Adipocyte (in vitro differentiated cells): ENCODE results near the gene ARL15.
"Not testable (repeated sequence)": the region's sequence is repeated elsewhere in the genome, so short reads cannot be mapped to it uniquely, and the experiment has no call there.

Source experiments
- DNase-seq: peaks from one replicate; pipeline ENCODE4 v3.0.0-alpha.2; 2015; ENCODE audit warnings: low read depth
- H3K27me3 ChIP-seq: replicated peaks from 2 replicates; pipeline ENCODE4 v1.7.0; 2013; ENCODE audit warnings: mild to moderate bottlenecking, low read length, moderate library complexity; ENCODE audit not compliant: control insufficient read depth, insufficient read depth
- H3K36me3 ChIP-seq: 2 replicates; pipeline ENCODE4 v1.7.0; 2013; ENCODE audit warnings: low read length, mild to moderate bottlenecking, moderate library complexity; ENCODE audit not compliant: control insufficient read depth, insufficient read depth, severe bottlenecking
- H3K4me1 ChIP-seq: 2 replicates; pipeline ENCODE4 v1.7.0; 2013; ENCODE audit warnings: mild to moderate bottlenecking, low read length, moderate library complexity; ENCODE audit not compliant: control insufficient read depth, insufficient read depth
- H3K4me3 ChIP-seq: 2 replicates; pipeline ENCODE4 v1.7.0; 2013; ENCODE audit warnings: mild to moderate bottlenecking, low read length, moderate library complexity
- H3K9ac ChIP-seq: 2 replicates; pipeline ENCODE4 v1.7.0; 2013; ENCODE audit warnings: mild to moderate bottlenecking, low read length, moderate library complexity
- H3K9me3 ChIP-seq: 2 replicates; pipeline ENCODE4 v1.7.0; 2013; ENCODE audit warnings: mild to moderate bottlenecking, low read length, moderate library complexity; ENCODE audit not compliant: control insufficient read depth

The ARL15 gene

GRCh38 chr5:54084696-54085095, 225.7 kb downstream of the ARL15 start:
- Histone ChIP-seq H3K27me3 (no peaks in the 10 kb centered on the region), H3K9ac (no peak overlapping the region), H3K36me3 (no peaks in the 10 kb centered on the region), H3K9me3 (no peaks in the 10 kb centered on the region), H3K4me1 (peaks cover 7% of the 10 kb centered on the region), H3K4me3 (no peak overlapping the region)
- no peak for DNase-seq

- Histone ChIP-seq H3K4me1 (peaks cover 7% of the 10 kb centered on the region), H3K36me3 (no peaks in the 10 kb centered on the region), H3K9me3 (no peaks in the 10 kb centered on the region), H3K9ac (no peak overlapping the region), H3K27me3 (no peaks in the 10 kb centered on the region), H3K4me3 (no peak overlapping the region)
- no peak for DNase-seq
These were observed 226.5 kb downstream of the ARL15 start for GRCh38 chr5:54083851-54084250.

DNA sequence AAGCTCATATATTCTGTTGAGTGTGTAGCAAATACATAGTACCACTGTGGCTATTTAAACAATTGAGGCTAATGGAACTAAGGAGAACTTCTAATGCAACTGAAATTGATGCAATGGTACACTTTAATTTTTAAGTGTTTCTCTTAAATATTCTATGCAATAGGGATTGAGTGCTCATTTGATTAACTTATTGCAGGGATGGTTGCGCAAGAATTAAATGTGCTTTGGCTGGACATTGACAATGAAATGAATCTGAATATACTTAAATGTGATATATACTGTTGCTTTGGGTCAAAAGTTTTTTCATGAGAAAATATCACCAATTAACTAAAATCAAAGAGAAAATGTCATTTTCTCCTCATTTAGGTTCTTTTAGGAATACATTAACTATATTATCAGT, 227.1 kb downstream of the ARL15 start:
- DNase-seq, result no peak
- Histone ChIP-seq H3K4me3 (no peak overlapping the region), H3K36me3 (no peaks in the 10 kb centered on the region), H3K9ac (no peak overlapping the region), H3K4me1 (peaks cover 5% of the 10 kb centered on the region), H3K27me3 (no peaks in the 10 kb centered on the region), H3K9me3 (no peaks in the 10 kb centered on the region)

DNA sequence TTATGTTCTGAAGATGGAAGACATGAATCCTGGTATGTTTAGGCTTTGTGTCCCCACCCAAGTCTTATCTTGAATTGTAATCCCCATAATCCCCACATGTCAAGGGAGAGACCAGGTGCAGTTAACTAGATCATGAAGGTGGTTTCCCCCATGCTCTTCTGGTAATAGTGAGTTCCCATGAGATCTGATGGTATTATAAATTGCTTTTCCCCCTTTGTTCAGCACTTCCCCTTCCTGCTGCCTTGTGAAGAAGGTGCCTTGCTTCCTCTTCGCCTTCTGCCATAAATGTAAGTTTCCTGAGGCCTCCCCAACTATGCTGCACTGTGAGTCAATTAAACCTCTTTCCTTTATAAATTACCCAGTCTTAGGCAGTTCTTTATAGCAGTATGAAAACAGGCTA, 229.0 kb downstream of the ARL15 start:
- H3K27me3 ChIP-seq, result no peaks in the 10 kb centered on the region

DNA sequence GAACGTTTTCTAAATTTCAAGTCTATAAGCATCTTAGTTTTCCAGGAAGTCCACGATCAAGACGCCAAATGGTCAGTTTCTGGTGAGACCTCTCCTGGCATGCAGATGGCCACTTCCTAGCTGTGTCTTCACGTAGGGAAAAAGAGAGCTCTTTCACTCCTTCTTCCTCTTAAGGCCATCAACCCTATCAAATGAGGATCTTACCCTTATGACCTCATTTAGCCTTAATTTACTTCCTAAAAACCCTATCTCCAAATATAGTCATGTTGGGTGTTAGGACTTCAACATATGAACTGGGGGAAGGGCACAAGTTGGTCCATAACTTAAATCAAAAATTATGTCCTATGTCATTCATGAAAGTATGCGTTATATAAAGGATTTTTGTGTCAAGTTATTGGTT, 229.5 kb downstream of the ARL15 start:
- H3K9ac ChIP-seq, result no peak overlapping the region
- H3K9me3 ChIP-seq, result no peaks in the 10 kb centered on the region
- H3K4me3 ChIP-seq, result no peak overlapping the region
- no peaks in the 10 kb centered on the region for H3K27me3 ChIP-seq
- no peaks in the 10 kb centered on the region for H3K4me1 ChIP-seq
- H3K36me3 ChIP-seq, result no peaks in the 10 kb centered on the region
- no peak for DNase-seq

More for the DNA sequence above, 229.0 kb downstream of the ARL15 start:
- no peak overlapping the region for H3K4me3 ChIP-seq
- no peaks in the 10 kb centered on the region for H3K36me3 ChIP-seq
- no peaks in the 10 kb centered on the region for H3K9me3 ChIP-seq
- DNase-seq, result no peak
- no peaks in the 10 kb centered on the region for H3K4me1 ChIP-seq
- H3K9ac ChIP-seq, result no peak overlapping the region

DNA sequence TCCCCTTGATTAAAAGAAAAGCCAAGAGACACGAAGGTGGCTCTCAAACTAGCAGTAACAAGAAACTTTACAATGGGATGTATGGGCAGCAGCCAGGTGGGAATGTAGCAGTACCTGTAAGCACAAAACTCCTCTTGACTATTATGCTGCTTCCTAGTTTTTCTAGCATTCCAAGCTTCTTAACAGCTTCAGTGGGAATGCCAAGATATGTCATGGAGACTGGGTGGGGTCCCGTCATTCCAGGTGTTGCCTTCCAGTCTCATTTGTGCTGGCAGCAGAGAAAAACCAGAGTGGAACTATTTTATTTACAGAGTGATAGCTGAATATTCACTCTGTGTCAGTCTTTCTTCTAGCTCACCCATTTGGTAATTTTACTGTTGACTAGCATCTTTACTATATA, 236.6 kb downstream of the ARL15 start:
- Histone ChIP-seq H3K4me1 (no peaks in the 10 kb centered on the region), H3K4me3 (no peak overlapping the region), H3K9me3 (no peaks in the 10 kb centered on the region), H3K27me3 (no peaks in the 10 kb centered on the region), H3K9ac (no peak overlapping the region), H3K36me3 (no peaks in the 10 kb centered on the region)
- no peak for DNase-seq

DNA sequence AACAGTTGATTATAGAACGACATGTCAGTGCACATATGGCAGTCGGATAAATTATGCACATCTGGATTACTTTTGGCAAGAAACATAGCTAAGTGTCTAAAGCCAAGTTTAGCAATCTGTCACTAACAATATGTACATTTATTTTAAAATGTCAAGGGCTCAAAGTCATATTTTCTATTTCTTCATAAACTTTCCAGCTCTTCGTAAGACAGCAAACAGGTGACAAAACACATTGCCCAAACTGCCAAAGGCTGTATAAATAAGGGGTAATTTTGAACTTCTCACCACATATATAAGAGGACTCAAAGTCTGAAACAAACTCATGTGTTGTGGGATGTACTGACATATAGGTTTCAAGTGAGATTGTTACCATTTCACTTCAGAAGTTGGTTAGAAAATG, 237.2 kb downstream of the ARL15 start:
- peak; percentile 32 for DNase-seq
- H3K36me3 ChIP-seq, result no peaks in the 10 kb centered on the region
- H3K4me3 ChIP-seq, result no peak overlapping the region
- H3K9ac ChIP-seq, result no peak overlapping the region
- H3K4me1 ChIP-seq, result no peaks in the 10 kb centered on the region
- H3K9me3 ChIP-seq, result no peaks in the 10 kb centered on the region
- H3K27me3 ChIP-seq, result no peaks in the 10 kb centered on the region

DNA sequence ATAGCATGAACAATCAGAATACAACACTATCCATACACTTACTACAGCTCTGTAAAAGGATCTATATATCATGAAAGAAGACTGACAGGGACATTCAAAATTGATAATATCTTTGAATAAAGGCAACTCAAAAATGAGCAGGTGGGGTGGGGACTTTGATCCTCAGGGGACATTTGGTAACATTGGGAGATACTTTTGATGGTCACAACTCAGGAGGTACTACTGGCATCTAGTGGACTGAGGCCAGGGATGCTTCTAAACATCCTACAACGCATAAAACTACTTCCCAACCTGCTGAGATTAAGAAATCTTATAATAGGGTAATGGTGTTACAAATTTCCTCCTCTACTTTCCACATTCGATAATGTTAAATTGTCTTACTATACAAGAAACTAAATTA, 243.9 kb downstream of the ARL15 start:
- H3K27me3 ChIP-seq, result no peaks in the 10 kb centered on the region
- no peak for DNase-seq
- no peaks in the 10 kb centered on the region for H3K36me3 ChIP-seq
- no peaks in the 10 kb centered on the region for H3K9me3 ChIP-seq
- peaks cover 13% of the 10 kb centered on the region for H3K4me1 ChIP-seq
- H3K4me3 ChIP-seq, result no peak overlapping the region
- H3K9ac ChIP-seq, result no peak overlapping the region

DNA sequence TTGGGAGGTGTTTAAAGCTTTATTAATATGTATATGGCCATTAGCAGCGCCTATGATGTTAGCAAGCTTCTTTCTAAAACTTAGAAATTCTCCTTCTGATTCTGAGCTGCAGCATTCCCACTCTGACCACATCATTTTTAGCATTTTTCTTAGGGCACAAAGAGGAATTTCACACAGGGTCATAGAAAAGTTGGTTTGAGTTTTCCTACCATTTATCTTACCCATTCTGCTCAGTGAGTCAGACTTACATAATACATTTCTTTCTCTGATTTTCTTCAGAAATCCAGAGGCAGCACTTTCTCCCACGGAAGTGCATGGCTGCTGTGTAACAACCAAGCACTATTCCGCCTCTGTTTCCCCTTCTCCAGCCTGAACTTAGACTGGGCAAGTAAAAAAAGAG, 246.6 kb downstream of the ARL15 start:
- peaks cover 13% of the 10 kb centered on the region for H3K4me1 ChIP-seq
- no peak overlapping the region for H3K4me3 ChIP-seq
- DNase-seq, result peak; percentile 77
- peak overlapping the region; percentile 35 for H3K9ac ChIP-seq
- H3K36me3 ChIP-seq, result no peaks in the 10 kb centered on the region
- no peaks in the 10 kb centered on the region for H3K27me3 ChIP-seq
- H3K9me3 ChIP-seq, result no peaks in the 10 kb centered on the region

DNA sequence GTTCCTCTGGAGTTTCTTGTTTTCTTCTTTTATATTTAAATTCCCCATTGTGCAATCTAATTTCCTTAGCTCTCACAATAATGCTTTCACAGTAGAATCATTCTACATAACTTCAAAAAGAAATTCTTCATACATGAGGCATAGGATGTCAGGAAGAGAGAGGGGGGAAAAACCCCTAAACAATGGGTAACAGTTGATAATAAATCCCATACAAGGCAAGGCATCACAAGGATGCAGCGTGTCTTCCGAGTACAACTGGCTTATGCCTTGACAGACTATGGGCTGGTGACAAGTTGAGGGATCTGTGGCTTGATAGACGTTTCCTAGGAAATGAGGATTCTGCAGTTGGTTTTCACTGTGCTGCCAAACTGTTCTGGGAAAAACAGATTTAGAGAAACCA, 247.4 kb downstream of the ARL15 start:
- DNase-seq, result peak; percentile 79
- Histone ChIP-seq H3K9ac (peak overlapping the region; percentile 2), H3K4me3 (no peak overlapping the region), H3K9me3 (no peaks in the 10 kb centered on the region), H3K27me3 (no peaks in the 10 kb centered on the region), H3K36me3 (no peaks in the 10 kb centered on the region), H3K4me1 (peaks cover 13% of the 10 kb centered on the region)

GRCh38 chr5:54060919-54061318, 249.5 kb downstream of the ARL15 start:
- H3K9me3 ChIP-seq, H3K27me3 ChIP-seq, DNase-seq, H3K9ac ChIP-seq, H3K4me3 ChIP-seq, H3K36me3 ChIP-seq: not testable (repeated sequence)
- H3K4me1 ChIP-seq, result peaks cover 13% of the 10 kb centered on the region

DNA sequence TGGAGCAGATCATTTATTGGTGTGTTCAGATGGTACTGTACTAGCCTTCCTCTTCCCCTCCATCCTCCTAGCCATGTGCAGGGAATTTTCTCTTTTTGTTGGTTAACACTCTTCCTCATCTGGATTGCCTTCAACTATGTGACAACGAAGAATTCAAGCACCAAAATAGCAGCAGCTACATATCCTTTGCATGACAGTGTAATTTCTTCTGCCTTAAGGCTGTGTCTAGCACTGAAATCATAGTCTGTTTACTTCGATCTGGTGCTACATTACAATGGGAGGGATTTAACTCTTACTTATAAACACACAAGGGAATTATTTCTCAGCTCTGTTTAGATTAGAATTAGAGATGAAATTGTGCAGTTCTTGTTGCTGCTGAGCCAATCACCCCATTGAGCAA, 260.4 kb downstream of the ARL15 start:
- H3K4me3 ChIP-seq, result no peak overlapping the region
- no peaks in the 10 kb centered on the region for H3K36me3 ChIP-seq
- H3K9me3 ChIP-seq, result no peaks in the 10 kb centered on the region
- peak overlapping the region; percentile 40 for H3K9ac ChIP-seq
- no peaks in the 10 kb centered on the region for H3K27me3 ChIP-seq
- peaks cover 14% of the 10 kb centered on the region for H3K4me1 ChIP-seq
- peak; percentile 76 for DNase-seq
